22Rv1 (cell line): ENCODE data around the gene PDZRN4.

ENCODE experiments used
- H3K27ac ChIP-seq: fragments of 450-650 bp; 2 replicates; pipeline ENCODE4 v1.5.1; 2017
- CTCF ChIP-seq: fragments of 450-650 bp; IDR thresholded peaks from 2 replicates; pipeline ENCODE4 v1.5.1; 2017; ENCODE audit warnings: mild to moderate bottlenecking
- ZFX ChIP-seq: fragments of 450-650 bp; IDR thresholded peaks from 2 replicates; pipeline ENCODE4 v1.6.1; 2017; ENCODE audit warnings: antibody characterized with exemption, borderline replicate concordance

The PDZRN4 gene

GRCh38 chr12:41286426-41286825 is 98.3 kb downstream of the PDZRN4 start:
- no peak for TF ChIP-seq ZFX
- TF ChIP-seq CTCF: no peak
- H3K27ac ChIP-seq: no peak overlapping the region

GRCh38 chr12:41287500-41288141 is 99.5 kb downstream of the PDZRN4 start:
- H3K27ac ChIP-seq: no peak overlapping the region
- TF ChIP-seq ZFX (no peak), CTCF (no peak)

- TF ChIP-seq CTCF: no peak
- TF ChIP-seq ZFX: no peak
- no peak overlapping the region for H3K27ac ChIP-seq
Measured at GRCh38 chr12:41288142-41288811, 100.2 kb downstream of the PDZRN4 start.

GRCh38 chr12:41289501-41289900 is 101.4 kb downstream of the PDZRN4 start:
- no peak for TF ChIP-seq CTCF
- no peak for TF ChIP-seq ZFX
- H3K27ac ChIP-seq: no peak overlapping the region

GRCh38 chr12:41293011-41293410 is 104.9 kb downstream of the PDZRN4 start:
- no peak for TF ChIP-seq ZFX
- TF ChIP-seq CTCF: no peak
- no peak overlapping the region for H3K27ac ChIP-seq

- no peak overlapping the region for H3K27ac ChIP-seq
- no peak for TF ChIP-seq ZFX
- TF ChIP-seq CTCF: no peak
Measured at GRCh38 chr12:41293461-41293860, 105.3 kb downstream of the PDZRN4 start.

GRCh38 chr12:41302979-41303403 is 114.9 kb downstream of the PDZRN4 start:
- H3K27ac ChIP-seq: no peak overlapping the region
- no peak for TF ChIP-seq ZFX
- no peak for TF ChIP-seq CTCF
